ENCODE measurements around the gene TRIM14. TPM values are rescaled to one million over a fixed set of nuclear protein-coding genes. Genes with fewer than 3 reads are reported as not detected.
"Not testable (repeated sequence)": the region's sequence is repeated elsewhere in the genome, so short reads cannot be mapped to it uniquely, and the experiment has no call there.

Gene TRIM14
- total RNA-seq, 3 donors from 2014 or later = 8.8 to 14.9 (median 14.6) TPM

DNA sequence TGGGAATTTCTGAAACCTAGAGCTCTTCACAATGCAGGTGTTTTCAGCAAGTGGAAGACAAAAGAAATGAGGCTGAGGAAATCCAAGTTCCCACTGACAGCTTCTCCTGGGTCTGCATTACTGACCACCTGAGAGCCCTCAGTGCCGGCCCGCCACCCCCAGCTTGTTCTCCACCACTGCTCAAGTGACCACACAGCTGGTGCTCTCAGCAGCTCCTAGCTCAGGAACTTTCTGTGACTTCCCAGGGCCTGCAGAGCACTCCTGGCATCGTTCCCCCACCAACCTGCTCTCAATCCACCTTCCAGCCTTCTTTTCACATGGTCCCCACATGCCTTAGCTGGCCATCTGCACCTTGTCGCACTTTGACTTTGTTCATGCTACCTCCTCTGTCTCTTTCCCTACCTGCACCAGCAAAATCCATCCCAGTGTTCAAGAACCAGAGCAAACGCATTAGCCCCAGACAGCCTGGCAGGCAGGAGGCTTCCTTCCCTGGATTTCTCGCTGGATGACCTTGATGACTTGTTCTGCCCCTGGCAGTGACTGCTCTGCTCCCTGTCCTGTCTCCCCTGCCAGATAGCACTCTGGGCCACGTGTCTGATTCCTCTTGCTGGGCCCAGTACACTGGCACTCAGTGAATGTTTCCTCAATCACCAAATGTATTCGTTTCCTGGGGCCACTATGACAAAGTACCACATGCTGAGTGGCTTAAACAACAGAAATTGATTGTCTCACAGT is 97.5 kb downstream of the TRIM14 start:
- Histone ChIP-seq H3K36me3 (no peaks in the 10 kb centered on the region), H3K4me1 (no peaks in the 10 kb centered on the region), H3K9me3 (no peaks in the 10 kb centered on the region), H3K4me3 (no peak overlapping the region), H3K27ac (no peak overlapping the region), H3K27me3 (no peaks in the 10 kb centered on the region)
- intact Hi-C loops (cut with DNase I; ENCODE audit: low total_unique reads) = no loop called here
- DNase-seq (ENCODE audit: low spot score in 2 of 2) = no peak
- TF ChIP-seq, protein P1, sequence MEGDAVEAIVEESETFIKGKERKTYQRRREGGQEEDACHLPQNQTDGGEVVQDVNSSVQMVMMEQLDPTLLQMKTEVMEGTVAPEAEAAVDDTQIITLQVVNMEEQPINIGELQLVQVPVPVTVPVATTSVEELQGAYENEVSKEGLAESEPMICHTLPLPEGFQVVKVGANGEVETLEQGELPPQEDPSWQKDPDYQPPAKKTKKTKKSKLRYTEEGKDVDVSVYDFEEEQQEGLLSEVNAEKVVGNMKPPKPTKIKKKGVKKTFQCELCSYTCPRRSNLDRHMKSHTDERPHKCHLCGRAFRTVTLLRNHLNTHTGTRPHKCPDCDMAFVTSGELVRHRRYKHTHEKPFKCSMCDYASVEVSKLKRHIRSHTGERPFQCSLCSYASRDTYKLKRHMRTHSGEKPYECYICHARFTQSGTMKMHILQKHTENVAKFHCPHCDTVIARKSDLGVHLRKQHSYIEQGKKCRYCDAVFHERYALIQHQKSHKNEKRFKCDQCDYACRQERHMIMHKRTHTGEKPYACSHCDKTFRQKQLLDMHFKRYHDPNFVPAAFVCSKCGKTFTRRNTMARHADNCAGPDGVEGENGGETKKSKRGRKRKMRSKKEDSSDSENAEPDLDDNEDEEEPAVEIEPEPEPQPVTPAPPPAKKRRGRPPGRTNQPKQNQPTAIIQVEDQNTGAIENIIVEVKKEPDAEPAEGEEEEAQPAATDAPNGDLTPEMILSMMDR (IDR thresholded peaks at IDR 0.05) = no peak
- TF ChIP-seq POLR2AphosphoS5 (IDR thresholded peaks at IDR 0.05) = no peak

DNA sequence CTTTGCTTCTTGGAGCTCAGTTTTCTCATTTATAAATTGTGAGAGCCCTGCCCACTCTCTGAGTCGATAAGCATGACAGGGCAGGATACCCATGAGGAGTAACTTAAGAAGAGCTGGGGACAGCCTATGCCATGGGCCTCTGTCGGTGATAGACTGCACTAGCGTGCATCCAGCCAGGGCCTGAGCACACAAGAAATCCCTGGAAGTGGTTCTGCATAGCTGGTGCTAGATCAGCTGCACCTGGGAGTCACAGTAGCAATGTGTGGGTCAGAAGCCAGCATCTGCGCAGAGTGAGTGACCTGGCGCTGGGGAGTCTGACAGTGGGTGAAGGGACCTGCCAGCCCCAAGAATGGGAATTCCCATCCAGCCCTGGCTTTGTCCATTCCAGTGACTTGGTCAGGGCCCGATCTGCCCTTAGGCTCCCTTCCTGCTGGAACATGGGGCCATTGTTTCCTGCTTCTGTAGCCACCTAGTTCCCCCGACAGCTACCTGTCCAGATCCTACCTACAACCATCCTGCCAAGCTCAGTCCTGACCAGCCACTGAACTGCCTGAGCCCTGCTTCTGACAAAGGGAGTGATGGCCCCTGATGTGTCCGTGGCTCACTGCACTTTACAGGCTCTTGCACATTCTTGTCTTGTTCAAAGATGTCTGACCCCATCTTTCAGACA is 98.4 kb downstream of the TRIM14 start:
- no peak overlapping the region for H3K27ac ChIP-seq
- H3K27me3 ChIP-seq = no peaks in the 10 kb centered on the region
- no peak for DNase-seq (ENCODE audit: low spot score in 2 of 2)
- H3K4me3 ChIP-seq = no peak overlapping the region
- intact Hi-C loops (cut with DNase I; ENCODE audit: low total_unique reads) = no loop called here
- H3K4me1 ChIP-seq = no peaks in the 10 kb centered on the region
- TF ChIP-seq, protein P1 (IDR thresholded peaks at IDR 0.05) = no peak
- TF ChIP-seq POLR2AphosphoS5 (IDR thresholded peaks at IDR 0.05) (no peak), POLR2A (IDR thresholded peaks at IDR 0.05) (no peak)
- no peaks in the 10 kb centered on the region for H3K9me3 ChIP-seq
- H3K36me3 ChIP-seq = no peaks in the 10 kb centered on the region

DNA sequence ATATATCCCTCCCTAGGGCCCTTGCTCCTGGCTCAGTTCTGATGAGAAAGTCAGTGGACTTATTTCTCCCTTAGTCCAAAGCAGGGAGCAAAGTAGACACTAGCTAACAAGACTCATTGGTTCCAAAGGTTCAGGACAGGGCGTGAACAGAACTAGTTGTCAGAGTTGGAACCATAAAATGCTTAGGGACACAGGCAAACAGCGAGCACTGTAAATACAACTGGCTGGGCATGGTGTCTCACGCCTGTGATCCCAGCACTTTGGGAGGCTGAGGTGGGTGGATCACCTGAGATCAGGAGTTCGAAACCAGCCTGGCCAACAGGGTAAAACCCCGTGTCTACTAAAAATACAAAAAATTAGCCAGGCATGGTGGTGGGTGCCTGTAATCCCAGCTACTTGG is 99.2 kb downstream of the TRIM14 start:
- H3K27ac ChIP-seq; H3K9me3 ChIP-seq; intact Hi-C loops (cut with DNase I; ENCODE audit: low total_unique reads); H3K36me3 ChIP-seq; H3K4me1 ChIP-seq; H3K4me3 ChIP-seq; H3K27me3 ChIP-seq; DNase-seq (ENCODE audit: low spot score in 2 of 2): not testable (repeated sequence)

Other genes with a start within 250 kb of the TRIM14 start
- gene TRMO, start 196.7 kb downstream of the TRIM14 start, total RNA-seq = 10 to 100 TPM; 29.8 to 46.8 (median 35.4) TPM
- not detected for gene HEMGN, start 181.1 kb downstream of the TRIM14 start, total RNA-seq
- 10 to 100 TPM; 37.0 to 54.7 (median 44.0) TPM for gene ANP32B, start 135.9 kb downstream of the TRIM14 start, total RNA-seq
- gene NANS, start 62.5 kb downstream of the TRIM14 start, total RNA-seq = 10 to 100 TPM; 43.8 to 80.6 (median 54.7) TPM
- 1 to 10 TPM; 1.4 to 7.2 (median 7.2) TPM for gene CORO2A, start 73.4 kb upstream of the TRIM14 start, total RNA-seq
- gene TBC1D2, start 136.4 kb upstream of the TRIM14 start, total RNA-seq = 10 to 100 TPM; 10.8 to 17.1 (median 13.6) TPM

Data from breast epithelium (tissue), 4 donors.